ENCODE measurements around the gene FAM156A. TPM values are rescaled to one million over a fixed set of nuclear protein-coding genes. Genes with fewer than 3 reads are reported as not detected.

The FAM156A gene, protein sequence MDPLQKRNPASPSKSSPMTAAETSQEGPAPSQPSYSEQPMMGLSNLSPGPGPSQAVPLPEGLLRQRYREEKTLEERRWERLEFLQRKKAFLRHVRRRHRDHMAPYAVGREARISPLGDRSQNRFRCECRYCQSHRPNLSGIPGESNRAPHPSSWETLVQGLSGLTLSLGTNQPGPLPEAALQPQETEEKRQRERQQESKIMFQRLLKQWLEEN
- 12.9 to 20.8 TPM (median 18.1 TPM) in 5 replicates for total RNA-seq (2022; extraction: Qiagen RNA extraction)

DNA sequence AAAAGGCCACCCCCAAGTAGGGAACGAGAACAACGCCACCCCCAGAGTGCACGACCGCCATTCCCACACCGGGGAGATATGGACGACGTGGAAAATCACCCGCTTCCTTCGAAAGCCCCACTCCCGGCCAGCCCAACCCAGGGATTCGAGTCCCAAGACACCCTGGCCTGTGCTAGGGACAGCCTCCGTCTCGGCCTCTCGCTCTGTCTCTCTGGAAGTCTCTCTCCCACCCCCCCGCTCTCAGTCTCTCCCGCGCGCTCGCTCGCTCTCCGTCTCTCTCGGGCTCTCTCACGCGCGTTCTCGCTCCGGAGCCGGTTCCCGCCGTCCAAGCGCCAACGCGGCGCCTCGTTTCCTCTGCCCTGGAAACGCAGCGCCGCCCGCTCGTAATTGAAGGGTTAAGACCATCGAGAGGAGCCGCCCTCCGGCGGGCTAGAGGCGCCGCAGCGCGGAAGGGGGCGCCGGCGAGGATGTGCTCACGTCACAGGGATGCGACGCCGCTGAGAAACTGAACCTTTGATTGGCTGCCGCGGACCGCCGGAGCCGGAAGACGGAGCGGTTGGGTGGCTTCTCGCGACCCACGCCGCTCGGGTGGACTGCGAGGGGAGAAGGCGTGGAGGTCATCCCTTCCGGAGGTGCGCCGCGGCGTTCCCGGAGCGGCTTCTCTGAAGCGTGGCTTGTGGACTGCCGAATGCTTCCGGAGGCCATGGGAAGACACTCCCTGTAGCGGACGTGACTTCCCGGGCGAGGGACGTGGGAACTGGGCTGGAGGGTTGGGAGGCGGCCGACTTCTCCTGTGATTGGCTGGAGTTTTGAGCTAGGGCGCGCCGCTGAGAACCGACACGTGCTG is at the start of gene FAM156A:
TSS of gene FAM156A (minus strand) at position 406 of the 847 bp plus-strand sequence. CDS start 9,930 bp downstream, outside the sequence.

Other genes with a start within 250 kb of the FAM156A start
- gene SSX2B, start 207.3 kb downstream of the FAM156A start, total RNA-seq (2022; extraction: Qiagen RNA extraction), result not detected in 5 replicates
- gene SPANXN5, start 161.1 kb downstream of the FAM156A start, total RNA-seq (2022; extraction: Qiagen RNA extraction), result 0.07 to 0.13 TPM in 2 of 5 replicates, not detected in the others
- not detected in 5 replicates for gene XAGE5, start 147.2 kb downstream of the FAM156A start, total RNA-seq (2022; extraction: Qiagen RNA extraction)
- gene XAGE3, start 90.4 kb downstream of the FAM156A start, total RNA-seq (2022; extraction: Qiagen RNA extraction), result not detected in 5 replicates
- gene FAM156B, start 61.2 kb downstream of the FAM156A start, total RNA-seq (2022; extraction: Qiagen RNA extraction), result 6.5 to 17.2 TPM (median 8.5 TPM) in 5 replicates
- not detected in 5 replicates for gene GPR173, start 90.3 kb upstream of the FAM156A start, total RNA-seq (2022; extraction: Qiagen RNA extraction)
- 9.1 to 11.2 TPM (median 9.2 TPM) in 5 replicates for gene TSPYL2, start 123.8 kb upstream of the FAM156A start, total RNA-seq (2022; extraction: Qiagen RNA extraction)
- 1.2 to 1.5 TPM (median 1.4 TPM) in 5 replicates for gene KANTR, start 135.6 kb upstream of the FAM156A start, total RNA-seq (2022; extraction: Qiagen RNA extraction)